GM12878 (cell line): ENCODE results near the gene STAT5B. TPM values are rescaled to one million over a fixed set of nuclear protein-coding genes. Genes with fewer than 3 reads are reported as not detected.

Source experiments
- ATAC-seq: fragments of 200-7000 bp; cut with Tn5 transposase; 3 replicates; pipeline ENCODE4 v1.9.1; 2020; ENCODE audit warnings: mild to moderate bottlenecking, moderate library complexity
- BruUV-seq: library from RNA; stranded (reverse); fragments of 400-500 nt; replicated peaks from 2 replicates; lab custom pipeline; 2021; lab: Mats Ljungman, UMichigan
- CTCF ChIA-PET: fragments of 300-600 bp; sonication (Branson Sonifier 250); formaldehyde crosslinking; extraction: SDS; loops from one replicate; lab custom pipeline; 2021; ENCODE audit warnings: inconsistent platforms; lab: Yijun Ruan, JAX
- POLR2A ChIA-PET: fragments of 350-600 bp; formaldehyde crosslinking; extraction: SDS; loops from one replicate; lab custom pipeline; 2021; ENCODE audit warnings: inconsistent platforms; lab: Charles Lee
- RAD21 ChIA-PET: fragments of 300-600 bp; sonication (Branson Sonifier 250); formaldehyde crosslinking; loops from one replicate; lab custom pipeline; 2023; ENCODE audit warnings: antibody characterized with exemption; ENCODE audit not compliant: unreplicated experiment; lab: Charles Lee
- SMC1A ChIA-PET: fragments of 300-600 bp; sonication (Branson Sonifier 250); formaldehyde crosslinking; loops from one replicate; lab custom pipeline; 2023; ENCODE audit not compliant: unreplicated experiment, uncharacterized antibody; lab: Charles Lee
- DNase-seq: peaks from one replicate; pipeline ENCODE4 v3.0.0-alpha.2; 2011; ENCODE audit warnings: low read depth, low spot score
- FAIRE-seq: peaks from 3 replicates; lab custom pipeline; 2011; peaks lifted over from hg19 to GRCh38; lab: Jason Lieb, UNC
- H2AFZ ChIP-seq: 2 replicates; pipeline ENCODE4 v1.6.0; 2011; ENCODE audit warnings: low read depth, low read length, control low read depth; ENCODE audit not compliant: control insufficient read depth
- H3K27ac ChIP-seq: 2 replicates; pipeline ENCODE4 v1.5.1; 2011; ENCODE audit warnings: control low read depth; ENCODE audit not compliant: control insufficient read depth, insufficient read depth
- H3K27me3 ChIP-seq, 2 experiments: replicated peaks in 1 of 2; 2 replicates each; pipeline versions ENCODE4 v1.6.0 to v1.6.1; 2011; ENCODE audit warnings: low read length in 1 of 2; ENCODE audit not compliant: control insufficient read depth in 2 of 2, insufficient read depth in 2 of 2
- H3K36me3 ChIP-seq, 2 experiments: 2 replicates each; pipeline ENCODE4 v1.5.1; 2011; ENCODE audit warnings: low read length in 1 of 2; ENCODE audit not compliant: control insufficient read depth in 2 of 2, insufficient read depth in 2 of 2
- H3K4me1 ChIP-seq: 2 replicates; pipeline ENCODE4 v1.6.1; 2011; ENCODE audit warnings: mild to moderate bottlenecking, low read length, moderate library complexity, mixed read lengths; ENCODE audit not compliant: control insufficient read depth, insufficient read depth
- H3K4me2 ChIP-seq: 2 replicates; pipeline ENCODE4 v1.6.0; 2011; ENCODE audit warnings: control low read depth; ENCODE audit not compliant: control insufficient read depth, insufficient read depth
- H3K4me3 ChIP-seq: fragments of 200-600 bp; sonication (generic); 2 replicates; pipeline ENCODE4 v1.5.1; 2016
- H3K79me2 ChIP-seq: 2 replicates; pipeline ENCODE4 v1.6.0; 2011; ENCODE audit warnings: low read length; ENCODE audit not compliant: control insufficient read depth, insufficient read depth
- H3K9ac ChIP-seq: 2 replicates; pipeline ENCODE4 v1.8.0; 2011; ENCODE audit warnings: low read length, control low read depth, mixed read lengths; ENCODE audit not compliant: control insufficient read depth, insufficient read depth
- H3K9me3 ChIP-seq: replicated peaks from 3 replicates; pipeline ENCODE4 v1.5.1; 2011; ENCODE audit warnings: mild to moderate bottlenecking, low read length; ENCODE audit not compliant: control insufficient read depth, insufficient read depth
- H4K20me1 ChIP-seq: 2 replicates; pipeline ENCODE4 v1.6.0; 2011; ENCODE audit not compliant: control insufficient read depth, insufficient read depth
- ASH2L ChIP-seq: fragments of 300-600, 200-600 bp; sonication (generic); IDR thresholded peaks from 2 replicates; pipeline ENCODE4 v1.6.1; 2017; ENCODE audit warnings: low read depth, mild to moderate bottlenecking, borderline replicate concordance
- CEBPB ChIP-seq, 2 experiments: fragments of 150-350 bp in 1 of 2; IDR thresholded peaks; 2 replicates each; pipeline ENCODE4 v1.6.1; 2012 to 2014; ENCODE audit warnings: low read depth in 2 of 2, low read length in 2 of 2, borderline replicate concordance in 1 of 2, inconsistent platforms in 1 of 2
- CREB1 ChIP-seq: IDR thresholded peaks from 2 replicates; pipeline ENCODE4 v1.6.1; 2012; ENCODE audit warnings: low read depth, mild to moderate bottlenecking, inconsistent platforms
- ESRRA ChIP-seq: IDR thresholded peaks from 2 replicates; pipeline ENCODE4 v1.6.1; 2012; ENCODE audit warnings: mild to moderate bottlenecking, low read length, improper control_type of control experiment
- FOXM1 ChIP-seq: IDR thresholded peaks from 2 replicates; pipeline ENCODE4 v1.6.1; 2012; ENCODE audit warnings: low read depth, mild to moderate bottlenecking, inconsistent platforms, low read length, moderate library complexity
- KDM1A ChIP-seq: fragments of 200-600 bp; sonication (generic); IDR thresholded peaks from 2 replicates; pipeline ENCODE4 v1.6.1; 2016; ENCODE audit warnings: borderline replicate concordance
- KLF5 ChIP-seq: fragments of 450-650 bp; IDR thresholded peaks from 2 replicates; pipeline ENCODE4 v1.6.1; 2014; ENCODE audit warnings: mild to moderate bottlenecking; ENCODE audit not compliant: partially characterized antibody
- MTA2 ChIP-seq: fragments of 450-650 bp; IDR thresholded peaks from 2 replicates; pipeline ENCODE4 v1.6.1; 2016; ENCODE audit warnings: low read depth, mild to moderate bottlenecking, moderate library complexity
- NFYB ChIP-seq: IDR thresholded peaks from 2 replicates; pipeline ENCODE4 v1.6.1; 2011; ENCODE audit warnings: low read depth, mild to moderate bottlenecking, low read length, improper control_type of control experiment, moderate library complexity; ENCODE audit not compliant: insufficient read depth
- NKRF ChIP-seq: fragments of 450-650 bp; conservative IDR thresholded peaks from 2 replicates; pipeline ENCODE4 v1.6.1; 2017; ENCODE audit warnings: mild to moderate bottlenecking, moderate library complexity
- POLR2AphosphoS5 ChIP-seq: IDR thresholded peaks from 2 replicates; pipeline ENCODE4 v1.6.1; 2011; ENCODE audit warnings: mild to moderate bottlenecking, low read length, inconsistent platforms
- SREBF2 ChIP-seq: IDR thresholded peaks from 2 replicates; pipeline ENCODE4 v1.6.1; 2012; ENCODE audit warnings: mild to moderate bottlenecking, low read length
- SRF ChIP-seq, 2 experiments: IDR thresholded peaks; 2 replicates each; pipeline ENCODE4 v1.6.1; 2011; ENCODE audit warnings: low read depth in 2 of 2, low read length in 2 of 2, mild to moderate bottlenecking in 1 of 2, moderate library complexity in 1 of 2
- TBL1XR1 ChIP-seq: IDR thresholded peaks from 2 replicates; pipeline ENCODE4 v1.6.1; 2012; ENCODE audit warnings: low read depth, low read length, improper control_type of control experiment
- TCF7 ChIP-seq: IDR thresholded peaks from 2 replicates; pipeline ENCODE4 v1.6.1; 2014; ENCODE audit warnings: antibody characterized with exemption, borderline replicate concordance
- USF2 ChIP-seq: IDR thresholded peaks from 2 replicates; pipeline ENCODE4 v1.6.1; 2011; ENCODE audit warnings: low read depth, low read length, improper control_type of control experiment, borderline replicate concordance
- ZNF24 ChIP-seq: fragments of 450-650 bp; IDR thresholded peaks from 2 replicates; pipeline ENCODE4 v1.6.1; 2017; ENCODE audit warnings: antibody characterized with exemption, mild to moderate bottlenecking
- ZNF622 ChIP-seq: fragments of 450-650 bp; IDR thresholded peaks from 2 replicates; pipeline ENCODE4 v1.6.1; 2017; ENCODE audit warnings: mild to moderate bottlenecking, inconsistent platforms
- WGBS: methylation state at CpG from one replicate; pipeline ENCODE4 v1.1.6; 2016; ENCODE audit warnings: low lambda C conversion rate; ENCODE audit not compliant: insufficient replicate concordance, insufficient coverage; ENCODE audit errors: missing lambda C conversion rate; 5-methylcytosine and 5-hydroxymethylcytosine counted together
- in situ Hi-C: fragments of 300-500 bp; cut with MboI; formaldehyde crosslinking; loops from 9 replicates; pipeline ENCODE4 v1.14.3; 2018; ENCODE audit warnings: mixed read lengths
- intact Hi-C: fragments of 100-400 bp; cut with micrococcal nuclease; formaldehyde crosslinking; loops from one replicate; pipeline ENCODE4 v1.14.2; 2022; ENCODE audit not compliant: unreplicated experiment
- polyA plus RNA-seq, 11 experiments: library from polyadenylated mRNA; depleted of rRNA in 4 of 11; unstranded in 6 of 11; stranded (reverse) in 5 of 11; fragments of >200 nt; fragmentation: Nextera tagmentation in 4 of 11; fragmentation: Illumina TruSeq in 1 of 11; extraction: Ambion mirVana in 4 of 11; extraction: Trizol in 1 of 11; gene quantifications; 1 replicate in 1 of 11; 2 replicates in 10 of 11; pipeline versions ENCODE4 v1.2.1 to v1.2.3, GENCODE V29; 2011 to 2016; ENCODE audit warnings: inconsistent platforms in 2 of 11, missing spikeins in 2 of 11, low read depth in 1 of 11
- total RNA-seq, 4 experiments: library from RNA; depleted of rRNA in 3 of 4; stranded (reverse); fragments of >200 nt in 3 of 4; fragmentation: Illumina TruSeq in 1 of 4; extraction: Trizol in 1 of 4; gene quantifications; 2 replicates each; pipeline versions ENCODE4 v1.2.1 to v1.2.3, GENCODE V29; 2013 to 2021
- TF ChIP-seq, protein P1 (sequence below): fragments of 450-650 bp; IDR thresholded peaks from 2 replicates; pipeline ENCODE4 v1.6.1; 2016; ENCODE audit warnings: mild to moderate bottlenecking

Gene STAT5B
- total and polyA plus RNA-seq, 10 of the 15 experiments (the other 5 are each of a cell fraction or from before 2014, with no cell fraction given) = 11.0 to 69.6 (median 46.7) TPM

DNA sequence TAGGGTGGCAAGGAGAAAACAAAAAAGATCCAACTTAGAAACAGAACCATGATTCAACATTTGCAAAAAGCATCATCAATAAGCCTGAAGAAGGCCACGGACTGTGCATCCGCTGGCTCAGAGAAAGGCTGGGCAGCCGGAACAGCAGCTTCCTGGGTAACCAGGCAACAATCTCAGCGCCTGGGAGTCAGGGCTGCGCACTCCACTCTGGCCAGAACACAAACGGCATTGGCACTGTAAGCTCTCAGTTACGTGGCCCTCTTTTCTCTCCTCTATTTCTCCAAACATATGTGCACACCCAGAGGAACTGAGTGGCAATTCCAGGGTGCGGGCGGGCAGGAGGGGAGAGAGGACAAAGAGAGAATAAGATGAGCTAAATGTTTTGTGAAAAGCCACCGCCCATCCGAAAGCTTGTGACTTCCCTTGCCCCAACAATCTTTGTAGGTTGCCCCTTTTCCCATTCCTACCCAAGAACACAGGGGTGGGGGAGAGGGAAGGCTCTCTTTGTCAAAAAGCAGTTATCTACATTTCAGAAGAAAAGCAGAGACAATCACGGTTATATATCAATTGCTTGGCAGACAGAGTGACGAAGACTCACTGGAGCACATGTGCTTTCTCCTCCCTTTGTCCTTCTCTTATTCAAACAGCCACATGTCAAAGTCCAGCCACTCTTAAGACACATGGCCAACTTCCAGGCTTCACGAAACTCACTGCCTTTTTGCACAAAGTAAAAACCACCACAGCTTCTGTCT, 75.3 kb downstream of the STAT5B start:
- H3K4me2 ChIP-seq = no peak overlapping the region
- CTCF ChIA-PET = interaction anchor here (1.9 to 2.5 kb wide), 2 partner anchors 17 to 21 kb away, joined by 5 to 9 read pairs; partner anchors contain the start of gene HCRT
- no peaks in the 10 kb centered on the region; the same call in 1 of the 2 replicates for H3K4me1 ChIP-seq
- BruUV-seq = no TSS peak
- no peaks in the 10 kb centered on the region for H4K20me1 ChIP-seq
- TF ChIP-seq MTA2 (no peak), SRF (IDR thresholded peaks at IDR 0.05; ENCODE audit: low read depth in 2 of 2, low read length in 2 of 2) (no peak), TCF7 (no peak), SREBF2 (no peak), ZNF622 (no peak), NFYB (no peak), ZNF24 (no peak), POLR2AphosphoS5 (no peak), ESRRA (no peak), FOXM1 (no peak), CEBPB (IDR thresholded peaks at IDR 0.05; ENCODE audit: borderline replicate concordance in 1 of 2, low read depth in 2 of 2, low read length in 2 of 2) (no peak), USF2 (no peak), ASH2L (no peak), KDM1A (no peak), TBL1XR1 (no peak), CREB1 (no peak), KLF5 (no peak), NKRF (no peak)
- TF ChIP-seq, protein P1, sequence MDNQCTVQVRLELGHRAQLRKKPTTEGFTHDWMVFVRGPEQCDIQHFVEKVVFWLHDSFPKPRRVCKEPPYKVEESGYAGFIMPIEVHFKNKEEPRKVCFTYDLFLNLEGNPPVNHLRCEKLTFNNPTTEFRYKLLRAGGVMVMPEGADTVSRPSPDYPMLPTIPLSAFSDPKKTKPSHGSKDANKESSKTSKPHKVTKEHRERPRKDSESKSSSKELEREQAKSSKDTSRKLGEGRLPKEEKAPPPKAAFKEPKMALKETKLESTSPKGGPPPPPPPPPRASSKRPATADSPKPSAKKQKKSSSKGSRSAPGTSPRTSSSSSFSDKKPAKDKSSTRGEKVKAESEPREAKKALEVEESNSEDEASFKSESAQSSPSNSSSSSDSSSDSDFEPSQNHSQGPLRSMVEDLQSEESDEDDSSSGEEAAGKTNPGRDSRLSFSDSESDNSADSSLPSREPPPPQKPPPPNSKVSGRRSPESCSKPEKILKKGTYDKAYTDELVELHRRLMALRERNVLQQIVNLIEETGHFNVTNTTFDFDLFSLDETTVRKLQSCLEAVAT = no peak
- POLR2A ChIA-PET = no interaction called here
- H3K36me3 ChIP-seq = peaks cover 5 to 20% of the 10 kb centered on the region in 2 experiments; a peak in 3 of 4 replicates
- WGBS = 93% methylated on average over 14 of the region's 14 CpGs
- H3K27me3 ChIP-seq = no peaks in the 10 kb centered on the region
- DNase-seq (no peak), FAIRE-seq (no peak), ATAC-seq (no peak)
- RAD21 ChIA-PET = no interaction called here
- no peaks in the 10 kb centered on the region for H3K9me3 ChIP-seq
- H3K9ac ChIP-seq = no peak overlapping the region
- H3K79me2 ChIP-seq = no peaks in the 10 kb centered on the region
- SMC1A ChIA-PET = no interaction called here
- intact Hi-C loops (no loop called here), in situ Hi-C loops (no loop called here)
- no peak overlapping the region for H2AFZ ChIP-seq
- H3K27ac ChIP-seq = no peak overlapping the region
- no peak overlapping the region for H3K4me3 ChIP-seq
